OCI-LY7 (cell line): ENCODE results near the gene PHACTR3. TPM values are rescaled to one million over a fixed set of nuclear protein-coding genes. Genes with fewer than 3 reads are reported as not detected.

Experiments used
- BruUV-seq: library from RNA; stranded (reverse); fragments of 400-500 nt; replicated peaks from 2 replicates; lab custom pipeline; 2021; lab: Mats Ljungman, UMichigan
- CTCF ChIA-PET: fragments of 300-600 bp; sonication (Branson Sonifier 250); formaldehyde crosslinking; loops from one replicate; lab custom pipeline; 2022; ENCODE audit warnings: antibody characterized with exemption; ENCODE audit not compliant: unreplicated experiment; lab: Charles Lee
- POLR2A ChIA-PET: fragments of 300-600 bp; sonication (Branson Sonifier 250); formaldehyde crosslinking; loops from one replicate; lab custom pipeline; 2022; ENCODE audit warnings: antibody characterized with exemption; lab: Charles Lee
- DNase-seq: peaks from one replicate; pipeline ENCODE4 v3.0.0-alpha.2; 2015; ENCODE audit warnings: low spot score
- H2AFZ ChIP-seq: fragments of 200-600 bp; sonication (generic), shearing (Covaris generic); 2 replicates; pipeline ENCODE4 v1.6.1; 2014; ENCODE audit warnings: mild to moderate bottlenecking, antibody characterized with exemption, low read length, moderate library complexity
- H3K27ac ChIP-seq: fragments of 200-600 bp; sonication (generic); 2 replicates; pipeline ENCODE4 v1.5.1; 2014; ENCODE audit warnings: mixed run types, low read depth, mild to moderate bottlenecking, moderate library complexity, low read length, inconsistent platforms; ENCODE audit not compliant: poor library complexity, severe bottlenecking
- H3K36me3 ChIP-seq: fragments of 200-600 bp; sonication (generic); 2 replicates; pipeline ENCODE4 v1.6.1; 2014; ENCODE audit warnings: mild to moderate bottlenecking, antibody characterized with exemption, low read length, moderate library complexity, mixed read lengths; ENCODE audit not compliant: insufficient read depth
- H3K4me1 ChIP-seq: fragments of 200-600 bp; sonication (generic); 2 replicates; pipeline ENCODE4 v1.5.1; 2014; ENCODE audit warnings: mild to moderate bottlenecking, low read length; ENCODE audit not compliant: insufficient read depth, poor library complexity, severe bottlenecking
- H3K4me2 ChIP-seq: fragments of 200-600 bp; sonication (generic); 2 replicates; pipeline ENCODE4 v1.6.1; 2014; ENCODE audit warnings: mild to moderate bottlenecking, low read length
- H3K4me3 ChIP-seq: fragments of 200-600 bp; sonication (generic); 2 replicates; pipeline ENCODE4 v1.5.1; 2014; ENCODE audit warnings: mild to moderate bottlenecking, low read depth, low read length; ENCODE audit not compliant: poor library complexity, severe bottlenecking
- H3K79me2 ChIP-seq: fragments of 200-600 bp; sonication (generic); 2 replicates; pipeline ENCODE4 v1.6.1; 2016; ENCODE audit warnings: low read depth, mild to moderate bottlenecking, low read length, moderate library complexity, mixed read lengths; ENCODE audit not compliant: insufficient read depth
- H3K9me2 ChIP-seq: fragments of 200-600 bp; sonication (generic); 2 replicates; pipeline ENCODE4 v1.6.1; 2016; ENCODE audit warnings: mild to moderate bottlenecking, low read length, mixed read lengths; ENCODE audit not compliant: insufficient read depth
- H3K9me3 ChIP-seq: fragments of 200-600 bp; sonication (generic); 2 replicates; pipeline ENCODE4 v1.6.1; 2014; ENCODE audit warnings: mild to moderate bottlenecking, mixed run types, low read length, mixed read lengths
- H4K20me1 ChIP-seq: fragments of 200-600 bp; sonication (generic); 2 replicates; pipeline ENCODE4 v1.6.1; 2014; ENCODE audit warnings: mild to moderate bottlenecking, antibody characterized with exemption, low read length, moderate library complexity, mixed read lengths; ENCODE audit not compliant: insufficient read depth
- CTCF ChIP-seq: fragments of 200-600 bp; sonication (generic); conservative IDR thresholded peaks from 2 replicates; pipeline ENCODE4 v1.5.1; 2014; ENCODE audit warnings: mild to moderate bottlenecking, antibody characterized with exemption, low read length, moderate library complexity, mixed read lengths
- EZH2phosphoT487 ChIP-seq: fragments of 200-600 bp; sonication (generic); IDR thresholded peaks from 2 replicates; pipeline ENCODE4 v1.6.1; 2018; ENCODE audit warnings: low read depth, borderline replicate concordance, mild to moderate bottlenecking, mixed run types, antibody characterized with exemption, low read length, moderate library complexity, mixed read lengths
- intact Hi-C: fragments of 100-400 bp; cut with micrococcal nuclease; formaldehyde crosslinking; loops from one replicate; pipeline ENCODE4 v1.10.0; 2022; ENCODE audit not compliant: unreplicated experiment
- total RNA-seq, 2 experiments: library from RNA; depleted of rRNA in 1 of 2; stranded (reverse); fragments of >200 nt in 1 of 2; shearing (Covaris generic) in 1 of 2; gene quantifications; 2 replicates each; pipeline ENCODE4 v1.2.3, GENCODE V29; 2014 to 2022

PHACTR3 gene
- total RNA-seq, 2 experiments from 2014 or later: 0.32 TPM; not detected in 1

DNA sequence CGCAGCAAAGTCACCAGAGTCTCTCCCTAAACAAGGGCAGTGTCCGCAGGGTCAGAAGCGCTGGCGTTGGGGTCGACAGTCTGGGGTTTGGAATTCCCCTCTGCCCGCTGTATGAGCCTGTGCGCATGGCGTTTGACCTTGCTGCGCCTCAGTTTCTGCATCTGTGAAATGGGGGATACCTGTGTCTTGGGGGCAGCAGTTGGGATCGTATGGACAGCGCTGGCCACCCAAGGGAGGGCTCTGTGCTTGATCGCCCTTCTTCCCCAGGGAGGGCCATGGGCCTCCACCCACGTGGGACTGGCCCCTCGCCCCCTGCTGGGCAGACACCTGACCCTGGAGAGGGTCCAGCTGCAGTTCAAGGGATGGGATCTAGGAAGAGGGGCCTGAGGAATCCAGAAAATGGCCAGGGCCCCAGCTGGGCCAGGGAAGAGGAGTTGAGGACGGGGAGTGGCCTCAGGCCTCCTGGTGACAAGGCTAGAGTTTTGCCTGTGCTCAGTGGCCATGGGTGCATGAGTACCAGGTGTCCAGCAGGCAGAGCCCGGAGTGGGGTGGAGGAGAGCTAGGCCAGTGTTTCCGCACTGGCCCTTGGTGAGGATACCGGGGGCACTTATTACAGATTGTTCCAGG lies 26.4 kb upstream of the PHACTR3 start:
- intact Hi-C loops: no loop called here
- no peak for TF ChIP-seq CTCF
- TF ChIP-seq EZH2phosphoT487: no peak
- H3K4me3 ChIP-seq: no peak overlapping the region
- no peak for DNase-seq
- ChIA-PET POLR2A (interaction anchor here (0.5 kb wide), 1 partner anchor 523 kb away, joined by 3 read pairs; no protein-coding TSS in a partner anchor), CTCF (no interaction called here)
- H3K9me2 ChIP-seq: no peaks in the 10 kb centered on the region
- no peak overlapping the region for H3K4me2 ChIP-seq
- no peak overlapping the region for H3K27ac ChIP-seq
- H4K20me1 ChIP-seq: no peaks in the 10 kb centered on the region
- H3K4me1 ChIP-seq: no peaks in the 10 kb centered on the region
- no peak overlapping the region for H2AFZ ChIP-seq
- H3K9me3 ChIP-seq: no peaks in the 10 kb centered on the region
- no peaks in the 10 kb centered on the region for H3K79me2 ChIP-seq
- H3K36me3 ChIP-seq: no peaks in the 10 kb centered on the region
- BruUV-seq: no TSS peak

- intact Hi-C loops: no loop called here
- H3K9me2 ChIP-seq: no peaks in the 10 kb centered on the region
- H3K79me2 ChIP-seq: no peaks in the 10 kb centered on the region
- no peaks in the 10 kb centered on the region for H3K9me3 ChIP-seq
- H2AFZ ChIP-seq: no peak overlapping the region
- H3K4me1 ChIP-seq: no peaks in the 10 kb centered on the region
- no peaks in the 10 kb centered on the region for H4K20me1 ChIP-seq
- no peaks in the 10 kb centered on the region for H3K36me3 ChIP-seq
- ChIA-PET POLR2A (interaction anchor here (0.5 kb wide), 1 partner anchor 524 kb away, joined by 3 read pairs; no protein-coding TSS in a partner anchor), CTCF (no interaction called here)
- no peak overlapping the region for H3K27ac ChIP-seq
- BruUV-seq: no TSS peak
- DNase-seq: no peak
- H3K4me2 ChIP-seq: no peak overlapping the region
- TF ChIP-seq CTCF (no peak), EZH2phosphoT487 (no peak)
- H3K4me3 ChIP-seq: no peak overlapping the region
Observed at GRCh38 chr20:59578436-59579403, 25.6 kb upstream of the PHACTR3 start.
